ENCODE data around the gene NDE1.
A peak's percentile ranks its signal among the peaks of the same experiment; 100 is the strongest.

The NDE1 gene

DNA sequence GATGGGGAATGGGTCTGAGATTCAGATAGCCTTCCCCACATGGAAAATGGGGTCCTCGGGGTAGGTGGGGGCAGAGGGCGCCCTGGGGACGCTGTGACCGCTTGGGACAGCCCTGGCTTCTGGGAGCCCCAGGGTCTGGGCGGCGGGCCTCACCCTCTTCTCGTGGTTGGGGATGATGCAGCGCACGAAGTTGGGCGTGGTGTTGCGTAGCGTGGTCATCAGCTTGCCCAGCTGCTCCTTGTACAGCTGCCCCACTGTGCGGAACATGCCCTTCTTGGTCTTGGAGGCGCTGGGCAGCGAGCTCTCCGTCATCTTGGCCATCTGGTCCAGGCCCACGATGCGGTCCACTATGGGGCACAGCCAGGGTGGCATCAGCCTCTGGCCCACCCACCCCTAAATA lies 99.9 kb downstream of the NDE1 start:
- Histone ChIP-seq H3K4me3 (ENCODE audit: low read length in 2 of 2) (no peak overlapping the region), H3K9me3 (replicated peaks in 1 of 2; ENCODE audit: control insufficient read depth in 2 of 2, insufficient read depth in 1 of 2, low read depth in 1 of 2, low read length in 2 of 2) (no peaks in the 10 kb centered on the region), H2BK120ac (ENCODE audit: low read depth, low read length) (no peak overlapping the region), H4K91ac (ENCODE audit: low read depth, low read length, poor library complexity) (no peak overlapping the region), H2AK5ac (ENCODE audit: low read depth, low read length) (peak overlapping the region; percentile 30), H3K14ac (ENCODE audit: low read length) (no peak overlapping the region), H3K36me3 (replicated peaks in 1 of 2; ENCODE audit: control insufficient read depth in 2 of 2, insufficient read depth in 2 of 2, low read length in 2 of 2) (no peaks in the 10 kb centered on the region), H3K4ac (ENCODE audit: low read length) (peak overlapping the region; percentile 28), H3K18ac (ENCODE audit: low read length) (peak overlapping the region; percentile 89), H4K8ac (ENCODE audit: low read depth, low read length) (no peak overlapping the region), H3K27ac (replicated peaks; ENCODE audit: low read length) (no peak overlapping the region), H2BK5ac (ENCODE audit: low read length) (no peak overlapping the region), H3K4me2 (ENCODE audit: insufficient read depth, low read length, poor library complexity, severe bottlenecking) (no peak overlapping the region), H2AFZ (ENCODE audit: low read length) (no peak overlapping the region), H3K9ac (ENCODE audit: low read depth, low read length, poor library complexity) (no peak overlapping the region), H2BK15ac (ENCODE audit: low read length) (peak overlapping the region; percentile 31), H3K23ac (ENCODE audit: low read depth, low read length, poor library complexity) (no peak overlapping the region), H2BK12ac (ENCODE audit: low read length) (no peak overlapping the region), H3K4me1 (ENCODE audit: control insufficient read depth in 2 of 2, insufficient read depth in 1 of 2, low read depth in 1 of 2, low read length in 2 of 2) (no peaks in the 10 kb centered on the region), H3K79me1 (ENCODE audit: low read depth, low read length) (no peaks in the 10 kb centered on the region), H3K27me3 (ENCODE audit: control insufficient read depth in 3 of 3, insufficient read depth in 3 of 3, low read depth in 1 of 3, low read length in 3 of 3) (no peaks in the 10 kb centered on the region)
- no peak for DNase-seq (ENCODE audit: low spot score)
- no CpG with 5 or more reads among the region's 18 CpGs for WGBS, 2 donors (ENCODE audit: extremely low coverage in 2 of 2, insufficient read length in 2 of 2, insufficient replicate concordance in 1 of 2)

DNA sequence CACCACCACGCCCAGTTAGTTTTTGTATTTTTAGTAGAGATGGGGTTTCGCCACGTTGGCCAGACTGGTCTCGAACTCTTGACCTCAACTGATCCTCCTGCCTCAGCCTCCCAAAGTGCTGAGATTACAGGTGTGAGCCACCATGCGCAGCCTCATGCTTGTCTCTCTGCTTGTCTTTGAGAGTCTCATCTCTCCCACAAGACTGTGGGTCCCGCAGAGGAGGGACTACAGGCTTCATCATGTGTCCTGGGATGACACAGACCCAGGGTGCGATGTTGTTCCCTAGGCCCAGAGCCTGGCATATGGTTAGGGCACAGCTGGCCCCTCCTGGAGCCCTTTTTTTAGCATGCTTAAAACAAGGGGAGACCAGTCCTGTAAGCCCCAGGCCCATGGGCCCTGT lies 101.9 kb downstream of the NDE1 start:
- DNase-seq (ENCODE audit: low spot score): no peak
- H3K23ac ChIP-seq (ENCODE audit: low read depth, low read length, poor library complexity): no peak overlapping the region
- no peak overlapping the region for H2BK15ac ChIP-seq (ENCODE audit: low read length)
- no peak overlapping the region for H3K4me2 ChIP-seq (ENCODE audit: insufficient read depth, low read length, poor library complexity, severe bottlenecking)
- H3K79me1 ChIP-seq (ENCODE audit: low read depth, low read length): no peaks in the 10 kb centered on the region
- H3K9me3 ChIP-seq (replicated peaks in 1 of 2; ENCODE audit: control insufficient read depth in 2 of 2, insufficient read depth in 1 of 2, low read depth in 1 of 2, low read length in 2 of 2): no peaks in the 10 kb centered on the region
- H2BK120ac ChIP-seq (ENCODE audit: low read depth, low read length): no peak overlapping the region
- WGBS, 2 donors (ENCODE audit: extremely low coverage in 2 of 2, insufficient read length in 2 of 2, insufficient replicate concordance in 1 of 2): no CpG with 5 or more reads among the region's 7 CpGs
- no peak overlapping the region for H2BK12ac ChIP-seq (ENCODE audit: low read length)
- no peak overlapping the region for H3K14ac ChIP-seq (ENCODE audit: low read length)
- H2BK5ac ChIP-seq (ENCODE audit: low read length): no peak overlapping the region
- no peak overlapping the region for H3K18ac ChIP-seq (ENCODE audit: low read length)
- H3K27me3 ChIP-seq (ENCODE audit: control insufficient read depth in 3 of 3, insufficient read depth in 3 of 3, low read depth in 1 of 3, low read length in 3 of 3): no peaks in the 10 kb centered on the region
- H3K4me3 ChIP-seq (ENCODE audit: low read length in 2 of 2): no peak overlapping the region
- no peak overlapping the region for H2AK5ac ChIP-seq (ENCODE audit: low read depth, low read length)
- H3K36me3 ChIP-seq (replicated peaks in 1 of 2; ENCODE audit: control insufficient read depth in 2 of 2, insufficient read depth in 2 of 2, low read length in 2 of 2): no peaks in the 10 kb centered on the region
- no peak overlapping the region for H3K27ac ChIP-seq (replicated peaks; ENCODE audit: low read length)
- no peak overlapping the region for H4K91ac ChIP-seq (ENCODE audit: low read depth, low read length, poor library complexity)
- H3K9ac ChIP-seq (ENCODE audit: low read depth, low read length, poor library complexity): no peak overlapping the region
- H3K4ac ChIP-seq (ENCODE audit: low read length): no peak overlapping the region
- H3K4me1 ChIP-seq (ENCODE audit: control insufficient read depth in 2 of 2, insufficient read depth in 1 of 2, low read depth in 1 of 2, low read length in 2 of 2): no peaks in the 10 kb centered on the region
- H4K8ac ChIP-seq (ENCODE audit: low read depth, low read length): no peak overlapping the region
- no peak overlapping the region for H2AFZ ChIP-seq (ENCODE audit: low read length)

DNA sequence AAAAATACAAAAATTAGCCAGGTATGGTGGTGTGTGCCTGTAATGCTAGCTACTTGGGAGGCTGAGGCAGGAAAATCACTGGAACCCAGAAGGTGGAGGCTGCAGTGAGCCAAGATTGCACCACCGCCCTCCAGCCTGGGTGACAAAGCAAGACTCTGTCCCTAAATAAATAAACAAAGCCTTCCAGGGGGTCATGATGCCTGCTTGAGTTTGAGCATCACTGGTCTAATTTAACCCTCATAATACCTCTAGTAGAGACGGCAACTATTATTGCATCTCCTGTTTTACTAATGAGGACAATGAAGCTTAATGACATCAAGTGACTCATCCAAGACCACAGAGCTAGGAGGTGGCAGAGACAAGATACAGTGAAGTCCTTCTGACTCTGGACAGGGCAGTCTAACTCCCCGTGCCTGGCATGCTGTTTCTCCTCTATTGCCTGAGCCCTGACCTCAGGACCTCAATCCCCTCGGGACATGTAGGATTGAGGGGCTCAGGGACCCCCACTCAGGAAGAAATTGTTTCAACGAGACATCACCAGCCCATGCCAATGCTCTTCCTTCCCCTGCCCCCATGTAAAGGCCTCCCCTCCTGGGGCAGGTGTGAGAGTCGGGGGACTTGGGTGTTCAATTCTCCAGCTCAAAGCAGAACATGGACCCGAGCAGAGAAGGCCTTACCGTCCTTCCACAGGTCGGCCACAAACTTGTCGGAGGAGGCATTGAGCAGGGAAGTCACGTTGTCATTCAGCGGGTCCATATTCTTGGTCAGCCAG lies 102.9 kb downstream of the NDE1 start:
- Histone ChIP-seq H3K14ac (ENCODE audit: low read length) (no peak overlapping the region), H3K27ac (replicated peaks; ENCODE audit: low read length) (no peak overlapping the region), H2AFZ (ENCODE audit: low read length) (no peak overlapping the region), H2AK5ac (ENCODE audit: low read depth, low read length) (no peak overlapping the region), H3K4ac (ENCODE audit: low read length) (no peak overlapping the region), H3K4me3 (ENCODE audit: low read length in 2 of 2) (no peak overlapping the region), H4K8ac (ENCODE audit: low read depth, low read length) (no peak overlapping the region), H3K79me1 (ENCODE audit: low read depth, low read length) (no peaks in the 10 kb centered on the region), H3K27me3 (ENCODE audit: control insufficient read depth in 3 of 3, insufficient read depth in 3 of 3, low read depth in 1 of 3, low read length in 3 of 3) (no peaks in the 10 kb centered on the region), H3K18ac (ENCODE audit: low read length) (no peak overlapping the region), H2BK5ac (ENCODE audit: low read length) (no peak overlapping the region), H3K36me3 (replicated peaks in 1 of 2; ENCODE audit: control insufficient read depth in 2 of 2, insufficient read depth in 2 of 2, low read length in 2 of 2) (no peaks in the 10 kb centered on the region), H3K9me3 (replicated peaks in 1 of 2; ENCODE audit: control insufficient read depth in 2 of 2, insufficient read depth in 1 of 2, low read depth in 1 of 2, low read length in 2 of 2) (no peaks in the 10 kb centered on the region), H3K4me2 (ENCODE audit: insufficient read depth, low read length, poor library complexity, severe bottlenecking) (no peak overlapping the region), H3K9ac (ENCODE audit: low read depth, low read length, poor library complexity) (no peak overlapping the region), H2BK15ac (ENCODE audit: low read length) (no peak overlapping the region), H2BK120ac (ENCODE audit: low read depth, low read length) (no peak overlapping the region), H2BK12ac (ENCODE audit: low read length) (no peak overlapping the region), H4K91ac (ENCODE audit: low read depth, low read length, poor library complexity) (no peak overlapping the region), H3K23ac (ENCODE audit: low read depth, low read length, poor library complexity) (no peak overlapping the region), H3K4me1 (ENCODE audit: control insufficient read depth in 2 of 2, insufficient read depth in 1 of 2, low read depth in 1 of 2, low read length in 2 of 2) (no peaks in the 10 kb centered on the region)
- no peak for DNase-seq (ENCODE audit: low spot score)
- WGBS, 2 donors (ENCODE audit: extremely low coverage in 2 of 2, insufficient read length in 2 of 2, insufficient replicate concordance in 1 of 2): no CpG with 5 or more reads among the region's 12 CpGs

DNA sequence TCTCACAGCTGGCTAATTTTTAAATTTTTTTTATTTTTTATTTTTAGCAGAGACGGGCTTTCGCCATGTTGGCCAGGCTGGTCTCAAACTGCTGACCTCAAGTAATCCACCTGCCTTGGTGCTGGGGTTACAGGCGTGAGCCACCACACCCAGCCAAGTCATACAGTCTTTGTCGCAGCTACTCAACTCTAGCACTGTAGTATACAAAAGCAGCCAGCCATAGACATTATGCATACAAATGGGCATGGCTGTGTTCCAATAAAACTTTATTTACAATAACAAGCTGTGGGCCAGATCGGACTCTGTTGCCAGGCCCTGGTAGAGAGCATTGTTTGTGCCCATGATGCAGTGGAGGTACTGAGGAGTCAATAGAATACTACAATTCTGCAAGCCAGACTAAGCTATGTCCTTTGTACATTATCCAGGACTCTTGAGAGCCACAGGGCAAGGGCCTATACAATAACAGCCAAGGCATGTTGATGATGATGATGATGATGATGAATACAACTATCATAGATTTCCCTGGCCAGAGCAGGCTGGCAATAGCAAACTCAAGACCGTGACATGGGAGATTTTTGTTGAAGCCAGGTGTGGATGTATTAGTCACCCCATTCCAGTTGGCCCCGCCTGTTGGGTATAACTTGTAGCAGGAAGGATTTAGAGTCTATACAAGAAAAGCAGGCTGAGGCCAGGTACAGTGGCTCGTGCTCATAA lies 104.9 kb downstream of the NDE1 start:
- Histone ChIP-seq H3K4me3 (ENCODE audit: low read length in 2 of 2) (no peak overlapping the region), H3K14ac (ENCODE audit: low read length) (no peak overlapping the region), H2BK5ac (ENCODE audit: low read length) (no peak overlapping the region), H3K79me1 (ENCODE audit: low read depth, low read length) (no peaks in the 10 kb centered on the region), H2BK120ac (ENCODE audit: low read depth, low read length) (no peak overlapping the region), H3K27ac (replicated peaks; ENCODE audit: low read length) (no peak overlapping the region), H3K4ac (ENCODE audit: low read length) (no peak overlapping the region), H3K4me1 (ENCODE audit: control insufficient read depth in 2 of 2, insufficient read depth in 1 of 2, low read depth in 1 of 2, low read length in 2 of 2) (no peaks in the 10 kb centered on the region), H3K18ac (ENCODE audit: low read length) (no peak overlapping the region), H2BK15ac (ENCODE audit: low read length) (no peak overlapping the region), H3K36me3 (replicated peaks in 1 of 2; ENCODE audit: control insufficient read depth in 2 of 2, insufficient read depth in 2 of 2, low read length in 2 of 2) (no peaks in the 10 kb centered on the region), H4K8ac (ENCODE audit: low read depth, low read length) (no peak overlapping the region), H2AK5ac (ENCODE audit: low read depth, low read length) (no peak overlapping the region), H3K23ac (ENCODE audit: low read depth, low read length, poor library complexity) (no peak overlapping the region), H3K9me3 (replicated peaks in 1 of 2; ENCODE audit: control insufficient read depth in 2 of 2, insufficient read depth in 1 of 2, low read depth in 1 of 2, low read length in 2 of 2) (no peaks in the 10 kb centered on the region), H3K4me2 (ENCODE audit: insufficient read depth, low read length, poor library complexity, severe bottlenecking) (no peak overlapping the region), H2BK12ac (ENCODE audit: low read length) (no peak overlapping the region), H2AFZ (ENCODE audit: low read length) (no peak overlapping the region), H4K91ac (ENCODE audit: low read depth, low read length, poor library complexity) (no peak overlapping the region), H3K27me3 (ENCODE audit: control insufficient read depth in 3 of 3, insufficient read depth in 3 of 3, low read depth in 1 of 3, low read length in 3 of 3) (no peaks in the 10 kb centered on the region), H3K9ac (ENCODE audit: low read depth, low read length, poor library complexity) (no peak overlapping the region)
- no peak for DNase-seq (ENCODE audit: low spot score)
- no CpG with 5 or more reads among the region's 8 CpGs for WGBS, 2 donors (ENCODE audit: extremely low coverage in 2 of 2, insufficient read length in 2 of 2, insufficient replicate concordance in 1 of 2)

Measured in neuronal stem cell (in vitro differentiated cells).